Neural progenitor cell (in vitro differentiated cells): Measurements from ENCODE around the gene CLEC11A. TPM values are rescaled to one million over a fixed set of nuclear protein-coding genes. Genes with fewer than 3 reads are reported as not detected.
A peak's percentile ranks its signal among the peaks of the same experiment; 100 is the strongest.

Experiments
- DNase-seq: peaks from one replicate; pipeline ENCODE4 v3.0.0-alpha.2; 2016; ENCODE audit warnings: low spot score
- H2AFZ ChIP-seq: fragments of 200-600 bp; sonication (generic); replicated peaks from 2 replicates; pipeline ENCODE4 v1.6.1; 2016; ENCODE audit warnings: antibody characterized with exemption
- H3F3A ChIP-seq: fragments of 200-600 bp; sonication (generic); 2 replicates; pipeline ENCODE4 v1.6.1; 2016; ENCODE audit warnings: antibody characterized with exemption, low read depth
- H3K27ac ChIP-seq: fragments of 200-600 bp; sonication (generic); 2 replicates; pipeline ENCODE4 v1.5.1; 2016; ENCODE audit warnings: mild to moderate bottlenecking
- H3K27me3 ChIP-seq: fragments of 200-600 bp; sonication (generic); 2 replicates; pipeline ENCODE4 v1.6.1; 2016; ENCODE audit warnings: mild to moderate bottlenecking, moderate library complexity
- H3K36me3 ChIP-seq: fragments of 200-600 bp; sonication (generic); 2 replicates; pipeline ENCODE4 v1.5.1; 2016
- H3K4me1 ChIP-seq: fragments of 200-600 bp; sonication (generic); 2 replicates; pipeline ENCODE4 v1.6.1; 2016; ENCODE audit warnings: mixed run types
- H3K4me2 ChIP-seq: fragments of 200-600 bp; sonication (generic); 2 replicates; pipeline ENCODE4 v1.6.1; 2016
- H3K4me3 ChIP-seq: fragments of 200-600 bp; sonication (generic); 2 replicates; pipeline ENCODE4 v1.5.1; 2016
- H3K79me2 ChIP-seq: fragments of 200-600 bp; sonication (generic); 2 replicates; pipeline ENCODE4 v1.6.1; 2016; ENCODE audit warnings: low read depth
- H3K9ac ChIP-seq: fragments of 200-600 bp; sonication (generic); 2 replicates; pipeline ENCODE4 v1.6.1; 2016
- H3K9me3 ChIP-seq: fragments of 200-600 bp; sonication (generic); 2 replicates; pipeline ENCODE4 v1.5.1; 2016; ENCODE audit warnings: low read depth
- H4K20me1 ChIP-seq: fragments of 200-600 bp; sonication (generic); 2 replicates; pipeline ENCODE4 v1.6.1; 2016; ENCODE audit warnings: low read depth
- H3K27ac Mint-ChIP-seq: 3 replicates; pipeline ENCODE4 v1.8.0; 2021; ENCODE audit warnings: mixed read lengths
- H3K27me3 Mint-ChIP-seq: 2 replicates; pipeline ENCODE4 v1.8.0; 2022; ENCODE audit warnings: low read depth, mild to moderate bottlenecking, inconsistent platforms, moderate library complexity, mixed read lengths; ENCODE audit not compliant: insufficient read depth
- H3K36me3 Mint-ChIP-seq: 3 replicates; pipeline ENCODE4 v1.8.0; 2021; ENCODE audit warnings: mixed read lengths
- H3K4me1 Mint-ChIP-seq: 3 replicates; pipeline ENCODE4 v1.8.0; 2021; ENCODE audit warnings: mixed read lengths
- H3K4me3 Mint-ChIP-seq: 3 replicates; pipeline ENCODE4 v1.8.0; 2021; ENCODE audit warnings: mild to moderate bottlenecking, moderate library complexity, mixed read lengths
- H3K9me3 Mint-ChIP-seq: 3 replicates; pipeline ENCODE4 v1.8.0; 2020; ENCODE audit warnings: mixed read lengths
- EZH2 ChIP-seq: fragments of 200-600 bp; sonication (generic); IDR thresholded peaks from 2 replicates; pipeline ENCODE4 v1.6.1; 2017; ENCODE audit warnings: antibody characterized with exemption, mild to moderate bottlenecking, moderate library complexity
- EZH2phosphoT487 ChIP-seq: fragments of 200-600 bp; sonication (generic); IDR thresholded peaks from 2 replicates; pipeline ENCODE4 v1.6.1; 2017; ENCODE audit warnings: antibody characterized with exemption
- total RNA-seq: library from RNA; depleted of rRNA; stranded (reverse); fragments of >200 nt; gene quantifications from 2 replicates; pipeline ENCODE4 v1.2.3, GENCODE V29; 2015; ENCODE audit warnings: low replicate concordance
- TF ChIP-seq, protein P1 (sequence below): fragments of 200-600 bp; sonication (generic); IDR thresholded peaks from 2 replicates; pipeline ENCODE4 v1.5.1; 2017; ENCODE audit warnings: antibody characterized with exemption, mild to moderate bottlenecking

Gene CLEC11A
- total RNA-seq, 1 donor from 2014 or later, result 0.09 TPM

DNA sequence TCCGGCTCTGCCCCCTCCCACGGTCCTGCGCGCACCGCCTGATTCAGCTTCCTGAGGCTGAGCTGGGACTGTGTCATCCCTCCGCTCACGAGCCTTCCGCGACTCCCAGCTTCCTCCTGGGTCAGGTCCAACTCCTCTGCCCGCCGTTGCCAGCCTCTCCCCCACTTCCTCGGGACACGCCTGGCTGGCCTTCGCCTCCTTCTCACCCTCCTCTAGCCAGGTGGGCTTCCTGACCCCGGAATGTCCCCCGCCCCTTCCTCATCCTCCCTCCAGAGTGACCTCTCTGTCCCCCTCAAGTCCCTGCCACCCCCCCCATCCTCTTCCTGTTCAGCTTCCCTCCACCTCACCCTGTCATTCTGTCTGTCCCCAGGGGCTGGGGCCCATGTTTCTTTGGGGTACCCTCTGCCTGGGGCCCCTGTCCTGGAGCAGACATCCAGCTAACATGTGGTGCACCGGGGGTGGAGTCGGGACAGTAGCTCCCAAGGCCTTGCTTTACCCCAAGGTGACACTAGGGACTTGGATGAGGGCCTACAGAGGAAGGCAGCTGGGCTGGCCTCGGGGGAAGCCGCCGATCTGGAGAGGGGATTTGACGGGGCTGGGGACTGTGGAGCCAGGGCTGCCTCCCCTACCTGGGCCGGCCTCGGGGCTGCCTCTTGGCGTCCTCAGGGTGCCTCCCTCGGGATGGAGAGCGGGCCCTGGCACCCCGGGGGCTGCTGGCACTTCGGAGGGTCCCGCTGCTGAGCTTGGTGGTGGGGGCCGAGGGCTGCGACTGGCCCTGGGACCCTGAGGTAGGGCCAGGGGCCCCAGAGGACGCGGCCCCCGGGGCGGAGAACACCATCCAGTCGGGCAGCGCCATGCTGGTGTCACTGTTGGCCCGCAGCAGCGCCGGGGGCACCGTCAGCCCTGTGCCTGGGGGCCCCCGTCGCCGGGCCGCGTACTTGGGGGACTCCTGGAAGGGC, 20.0 kb upstream of the CLEC11A start:
- no peak overlapping the region for H3K4me3 ChIP-seq
- no peaks in the 10 kb centered on the region for H3K36me3 ChIP-seq
- Mint-ChIP-seq H3K9me3 (no peaks in the 10 kb centered on the region), H3K36me3 (peaks cover 12% of the 10 kb centered on the region), H3K4me1 (peaks cover 7% of the 10 kb centered on the region), H3K27ac (no peak overlapping the region), H3K4me3 (no peak overlapping the region), H3K27me3 (peaks cover 3% of the 10 kb centered on the region)
- H3F3A ChIP-seq, result no peaks in the 10 kb centered on the region
- no peak overlapping the region for H3K4me2 ChIP-seq
- no peaks in the 10 kb centered on the region for H3K4me1 ChIP-seq
- H2AFZ ChIP-seq, result no peak overlapping the region
- H3K79me2 ChIP-seq, result no peaks in the 10 kb centered on the region
- DNase-seq, result no peak
- H3K9me3 ChIP-seq, result no peaks in the 10 kb centered on the region
- H4K20me1 ChIP-seq, result no peaks in the 10 kb centered on the region
- no peak overlapping the region for H3K9ac ChIP-seq
- peaks cover 75% of the 10 kb centered on the region for H3K27me3 ChIP-seq
- TF ChIP-seq EZH2 (no peak), EZH2phosphoT487 (no peak)
- TF ChIP-seq, protein P1, sequence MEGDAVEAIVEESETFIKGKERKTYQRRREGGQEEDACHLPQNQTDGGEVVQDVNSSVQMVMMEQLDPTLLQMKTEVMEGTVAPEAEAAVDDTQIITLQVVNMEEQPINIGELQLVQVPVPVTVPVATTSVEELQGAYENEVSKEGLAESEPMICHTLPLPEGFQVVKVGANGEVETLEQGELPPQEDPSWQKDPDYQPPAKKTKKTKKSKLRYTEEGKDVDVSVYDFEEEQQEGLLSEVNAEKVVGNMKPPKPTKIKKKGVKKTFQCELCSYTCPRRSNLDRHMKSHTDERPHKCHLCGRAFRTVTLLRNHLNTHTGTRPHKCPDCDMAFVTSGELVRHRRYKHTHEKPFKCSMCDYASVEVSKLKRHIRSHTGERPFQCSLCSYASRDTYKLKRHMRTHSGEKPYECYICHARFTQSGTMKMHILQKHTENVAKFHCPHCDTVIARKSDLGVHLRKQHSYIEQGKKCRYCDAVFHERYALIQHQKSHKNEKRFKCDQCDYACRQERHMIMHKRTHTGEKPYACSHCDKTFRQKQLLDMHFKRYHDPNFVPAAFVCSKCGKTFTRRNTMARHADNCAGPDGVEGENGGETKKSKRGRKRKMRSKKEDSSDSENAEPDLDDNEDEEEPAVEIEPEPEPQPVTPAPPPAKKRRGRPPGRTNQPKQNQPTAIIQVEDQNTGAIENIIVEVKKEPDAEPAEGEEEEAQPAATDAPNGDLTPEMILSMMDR, result no peak
- H3K27ac ChIP-seq, result no peak overlapping the region

- peaks cover 7% of the 10 kb centered on the region for H3K4me1 Mint-ChIP-seq
- no peak overlapping the region for H3K4me2 ChIP-seq
- peaks cover 3% of the 10 kb centered on the region for H3K27me3 Mint-ChIP-seq
- no peak overlapping the region for H3K9ac ChIP-seq
- H3K27ac ChIP-seq, result no peak overlapping the region
- no peak overlapping the region for H3K4me3 ChIP-seq
- peak; percentile 58 for DNase-seq
- H3K4me3 Mint-ChIP-seq, result no peak overlapping the region
- no peaks in the 10 kb centered on the region for H4K20me1 ChIP-seq
- H3F3A ChIP-seq, result no peaks in the 10 kb centered on the region
- TF ChIP-seq EZH2phosphoT487, result no peak
- TF ChIP-seq, protein P1, result peak; percentile 50
- no peaks in the 10 kb centered on the region for H3K9me3 Mint-ChIP-seq
- H3K27me3 ChIP-seq, result peaks cover 65% of the 10 kb centered on the region
- H3K36me3 ChIP-seq, result no peaks in the 10 kb centered on the region
- H3K9me3 ChIP-seq, result no peaks in the 10 kb centered on the region
- no peaks in the 10 kb centered on the region for H3K4me1 ChIP-seq
- H2AFZ ChIP-seq, result no peak overlapping the region
- H3K79me2 ChIP-seq, result no peaks in the 10 kb centered on the region
- peaks cover 9% of the 10 kb centered on the region for H3K36me3 Mint-ChIP-seq
- no peak overlapping the region for H3K27ac Mint-ChIP-seq
Measured at GRCh38 chr19:50703915-50704796, 19.0 kb upstream of the CLEC11A start.

GRCh38 chr19:50705422-50706019, 17.6 kb upstream of the CLEC11A start:
- H3K27me3 ChIP-seq, result peaks cover 60% of the 10 kb centered on the region
- Mint-ChIP-seq H3K9me3 (no peaks in the 10 kb centered on the region), H3K36me3 (peaks cover 11% of the 10 kb centered on the region), H3K27ac (no peak overlapping the region), H3K4me1 (peaks cover 7% of the 10 kb centered on the region), H3K4me3 (no peak overlapping the region), H3K27me3 (peaks cover 3% of the 10 kb centered on the region)
- H3K36me3 ChIP-seq, result no peaks in the 10 kb centered on the region
- H3K4me2 ChIP-seq, result no peak overlapping the region
- no peaks in the 10 kb centered on the region for H3K79me2 ChIP-seq
- no peak for TF ChIP-seq EZH2phosphoT487
- TF ChIP-seq, protein P1, result peak; percentile 68
- H3K9ac ChIP-seq, result no peak overlapping the region
- no peaks in the 10 kb centered on the region for H3K9me3 ChIP-seq
- H3K27ac ChIP-seq, result no peak overlapping the region
- no peak overlapping the region for H2AFZ ChIP-seq
- DNase-seq, result peak; percentile 75
- H3K4me1 ChIP-seq, result no peaks in the 10 kb centered on the region
- no peaks in the 10 kb centered on the region for H4K20me1 ChIP-seq
- H3F3A ChIP-seq, result no peaks in the 10 kb centered on the region
- no peak overlapping the region for H3K4me3 ChIP-seq
